DMS153 (cell line): ENCODE data around the gene RARRES1.

ENCODE experiments used
- DNase-seq: peaks from one replicate; lab custom pipeline; 2025; lab: John Stamatoyannopoulos, UW

RARRES1 gene

GRCh38 chr3:158731938-158732855, at the start of gene RARRES1:
TSS of gene RARRES1 (minus strand) at chr3:158732457. CDS start at chr3:158732415, 42 bp downstream.
- no peak for DNase-seq

GRCh38 chr3:158781849-158782248, 49.6 kb upstream of the RARRES1 start:
- no peak for DNase-seq

GRCh38 chr3:158781191-158781590, 48.9 kb upstream of the RARRES1 start:
- no peak for DNase-seq

- DNase-seq: no peak
Observed at GRCh38 chr3:158780766-158781165, 48.5 kb upstream of the RARRES1 start.

- DNase-seq: no peak
Observed at GRCh38 chr3:158777161-158777873, 45.1 kb upstream of the RARRES1 start.

- DNase-seq: no peak
Observed at GRCh38 chr3:158776531-158776930, 44.3 kb upstream of the RARRES1 start.

GRCh38 chr3:158775426-158776410, 43.5 kb upstream of the RARRES1 start:
- no peak for DNase-seq

DNA sequence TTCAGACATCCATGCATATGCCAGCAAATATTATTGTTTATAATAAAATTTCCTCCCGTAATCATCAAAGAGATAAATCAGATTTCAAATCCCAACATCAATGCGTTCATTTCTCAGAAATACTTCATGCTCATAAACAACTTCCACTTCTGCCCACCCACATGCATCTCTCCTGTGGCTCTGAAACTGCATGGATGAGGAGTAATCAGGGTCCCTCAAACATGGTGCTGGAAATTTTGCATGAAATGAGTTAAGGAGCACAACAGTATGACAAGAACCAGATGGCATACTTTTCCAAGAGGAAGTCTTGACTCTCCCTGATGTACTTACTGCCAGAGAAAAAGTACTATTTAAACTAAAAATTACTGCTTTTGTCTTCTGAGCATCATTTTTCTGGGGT, 42.7 kb upstream of the RARRES1 start:
- no peak for DNase-seq

DNA sequence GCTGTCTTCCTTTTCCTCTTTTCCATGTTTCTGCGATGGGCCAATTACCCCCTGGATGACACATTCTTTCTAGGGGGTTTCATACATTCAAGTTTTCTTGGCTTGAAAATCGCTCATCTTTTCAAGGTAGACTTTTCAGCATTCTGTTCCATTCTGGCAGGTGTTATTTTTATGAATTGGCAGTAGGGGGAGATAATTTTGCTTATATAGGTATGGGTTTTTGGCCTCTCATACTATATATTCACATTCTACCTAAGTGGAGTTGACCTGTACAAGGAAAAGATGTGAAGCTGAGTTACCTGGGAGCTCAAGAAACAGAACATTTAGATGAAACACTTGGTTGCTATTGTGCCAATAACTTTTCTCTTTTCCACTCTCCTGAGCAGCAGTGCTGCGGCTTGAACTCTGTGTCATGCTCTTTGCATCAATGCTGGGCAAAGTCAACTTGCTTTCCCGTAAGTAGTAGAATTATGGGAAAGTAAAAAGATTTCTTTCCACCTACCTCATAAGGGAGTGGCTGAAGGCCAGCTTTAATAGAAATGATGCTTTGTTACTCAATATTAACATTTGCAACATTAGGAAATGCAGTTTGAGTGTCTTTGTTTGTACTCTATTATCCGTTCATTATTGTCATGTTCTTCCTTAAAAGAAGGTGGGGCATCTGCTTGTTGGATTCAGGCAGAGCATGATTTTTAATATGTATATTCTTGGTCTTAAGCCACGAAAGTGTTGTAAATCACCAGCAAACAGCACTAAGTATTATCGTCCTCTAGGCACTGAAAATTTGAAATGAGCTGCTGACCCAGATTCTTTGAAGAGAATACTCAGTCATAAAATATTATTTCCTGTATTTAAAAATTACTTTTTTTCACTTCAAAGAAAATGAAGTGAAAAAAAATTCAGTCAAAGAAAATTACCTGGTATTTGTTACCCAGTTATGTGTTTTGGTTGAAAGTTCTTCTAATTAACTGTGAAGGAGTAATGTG, 41.9 kb upstream of the RARRES1 start:
- DNase-seq: no peak

GRCh38 chr3:158773166-158773565, 40.9 kb upstream of the RARRES1 start:
- DNase-seq: no peak

- no peak for DNase-seq
Observed at GRCh38 chr3:158771982-158772381, 39.7 kb upstream of the RARRES1 start.

- no peak for DNase-seq
Observed at GRCh38 chr3:158771577-158771976, 39.3 kb upstream of the RARRES1 start.

- DNase-seq: no peak
Observed at GRCh38 chr3:158770741-158771350, 38.6 kb upstream of the RARRES1 start.

DNA sequence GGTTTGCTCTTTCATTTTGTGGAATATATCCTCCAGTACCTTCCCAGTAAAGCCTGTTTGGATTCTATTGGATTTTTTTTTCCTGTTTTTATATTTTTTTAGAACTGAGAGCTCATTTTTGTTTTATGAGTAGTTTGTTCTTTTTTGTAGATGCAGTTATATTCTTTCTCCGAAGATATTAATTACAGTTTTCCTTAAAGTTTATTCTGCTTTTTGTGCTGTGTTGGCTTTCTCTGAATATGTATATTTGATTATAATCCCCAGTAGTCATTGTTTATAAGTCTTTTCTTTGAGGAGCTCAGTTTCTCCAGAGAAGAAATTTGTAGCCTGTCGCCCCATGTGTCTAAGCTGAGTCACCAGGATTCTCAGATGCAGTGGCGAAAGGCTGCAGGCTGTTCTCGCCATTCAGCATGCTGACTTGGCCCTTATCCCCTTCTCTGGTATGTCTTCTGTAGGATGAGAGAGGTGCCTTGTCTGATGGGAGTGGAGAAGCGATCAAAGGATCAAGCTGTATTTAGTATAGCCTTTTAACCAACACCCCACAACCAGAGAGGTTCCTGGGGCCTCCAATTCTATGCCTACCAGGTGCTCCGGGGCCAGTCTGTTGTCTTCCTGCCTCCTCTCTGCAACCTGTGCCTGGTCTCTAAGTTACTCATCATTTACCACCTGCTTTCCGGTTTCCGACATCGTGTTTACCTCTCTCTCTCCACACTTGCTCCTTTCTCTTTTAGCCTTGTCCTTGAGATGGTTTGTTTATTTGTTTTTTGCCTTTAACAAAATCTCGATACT, 37.9 kb upstream of the RARRES1 start:
- DNase-seq: peak; percentile 27

- DNase-seq: no peak
Observed at GRCh38 chr3:158769549-158769948, 37.3 kb upstream of the RARRES1 start.

DNA sequence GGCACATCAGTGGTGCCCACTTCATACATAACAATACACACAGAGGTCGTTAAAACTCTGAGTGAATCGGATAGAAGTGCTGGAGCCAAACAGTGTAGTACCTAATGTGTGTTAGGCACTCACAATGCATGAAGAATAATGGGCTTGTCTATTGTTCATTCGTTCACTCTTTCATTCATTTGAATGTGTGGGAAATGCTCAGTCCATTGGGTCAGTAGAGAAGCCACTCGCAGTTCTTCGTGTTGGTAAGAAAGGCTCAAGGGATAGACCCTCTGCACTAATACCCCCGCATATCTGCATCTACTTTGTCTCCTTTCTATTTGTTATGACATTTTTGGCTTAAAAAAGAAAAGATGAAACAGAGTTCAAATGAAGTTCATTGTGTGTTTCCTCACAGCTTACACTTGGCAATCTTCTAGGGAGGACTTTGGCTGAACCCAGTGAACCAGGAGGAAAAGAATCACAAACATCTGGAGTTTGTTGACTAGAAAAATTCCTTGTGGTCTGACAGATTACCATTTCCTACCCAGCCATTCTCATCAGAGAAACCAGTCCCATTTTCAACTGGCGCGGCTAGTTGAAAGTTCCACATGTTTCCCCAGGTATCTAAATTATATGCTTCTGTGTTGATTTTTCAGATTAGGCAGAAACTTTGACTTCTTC, 36.8 kb upstream of the RARRES1 start:
- DNase-seq: no peak

GRCh38 chr3:158768361-158768787, 36.1 kb upstream of the RARRES1 start:
- peak; percentile 5 for DNase-seq

GRCh38 chr3:158766364-158766763, 34.1 kb upstream of the RARRES1 start:
- DNase-seq: no peak
